Measurements from ENCODE around the gene GRHL3.

The GRHL3 gene

DNA sequence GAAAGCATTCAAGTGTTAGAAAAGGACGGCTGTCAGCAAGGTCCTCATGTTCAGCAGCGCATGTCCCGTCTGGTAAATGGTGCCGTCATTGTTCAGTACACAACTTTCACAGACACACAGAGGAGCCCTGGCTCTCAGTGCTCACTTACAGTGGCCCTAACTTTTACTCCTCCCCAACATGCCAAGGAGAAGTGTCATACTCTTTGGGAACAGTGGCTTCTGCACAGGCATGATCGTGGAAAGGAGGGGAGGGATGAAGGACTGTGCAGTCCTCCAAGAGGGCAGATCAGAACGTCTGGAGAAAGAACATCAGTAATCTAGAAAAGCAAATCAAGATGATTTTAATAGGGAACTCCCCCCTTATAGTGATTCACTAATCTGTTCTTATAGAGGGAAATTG is 3.8 kb upstream of the GRHL3 start:
- H3K4me3 ChIP-seq (ENCODE audit: low read depth, low read length) = no peak overlapping the region
- TF ChIP-seq, protein P1, sequence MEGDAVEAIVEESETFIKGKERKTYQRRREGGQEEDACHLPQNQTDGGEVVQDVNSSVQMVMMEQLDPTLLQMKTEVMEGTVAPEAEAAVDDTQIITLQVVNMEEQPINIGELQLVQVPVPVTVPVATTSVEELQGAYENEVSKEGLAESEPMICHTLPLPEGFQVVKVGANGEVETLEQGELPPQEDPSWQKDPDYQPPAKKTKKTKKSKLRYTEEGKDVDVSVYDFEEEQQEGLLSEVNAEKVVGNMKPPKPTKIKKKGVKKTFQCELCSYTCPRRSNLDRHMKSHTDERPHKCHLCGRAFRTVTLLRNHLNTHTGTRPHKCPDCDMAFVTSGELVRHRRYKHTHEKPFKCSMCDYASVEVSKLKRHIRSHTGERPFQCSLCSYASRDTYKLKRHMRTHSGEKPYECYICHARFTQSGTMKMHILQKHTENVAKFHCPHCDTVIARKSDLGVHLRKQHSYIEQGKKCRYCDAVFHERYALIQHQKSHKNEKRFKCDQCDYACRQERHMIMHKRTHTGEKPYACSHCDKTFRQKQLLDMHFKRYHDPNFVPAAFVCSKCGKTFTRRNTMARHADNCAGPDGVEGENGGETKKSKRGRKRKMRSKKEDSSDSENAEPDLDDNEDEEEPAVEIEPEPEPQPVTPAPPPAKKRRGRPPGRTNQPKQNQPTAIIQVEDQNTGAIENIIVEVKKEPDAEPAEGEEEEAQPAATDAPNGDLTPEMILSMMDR (IDR thresholded peaks at IDR 0.05; ENCODE audit: low read depth, low read length, missing control alignments) = no peak
- DNase-seq (ENCODE audit: low read depth) = no peak
- in situ Hi-C loops (cut with HindIII; ENCODE audit: low sequenced_read_pairs) = no loop called here

DNA sequence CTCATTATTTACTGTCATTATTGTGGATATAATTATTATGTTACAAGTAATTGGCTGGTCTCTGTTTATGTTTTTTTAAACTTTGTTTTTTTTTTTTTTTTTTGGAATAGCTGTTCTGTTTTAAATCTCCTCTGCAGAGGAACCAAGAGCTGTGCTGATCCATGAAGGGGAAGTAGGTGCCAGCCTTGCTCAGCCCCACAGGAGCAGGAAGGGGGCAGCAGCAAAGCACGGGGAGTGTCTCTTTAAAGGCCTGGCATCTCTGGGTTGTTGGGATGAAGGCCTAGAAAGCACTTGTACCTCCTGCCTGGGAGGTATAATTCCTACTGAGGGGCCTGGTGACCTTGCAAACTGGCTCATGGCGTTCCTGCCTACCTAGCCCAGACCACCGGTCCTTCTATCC is 2.5 kb upstream of the GRHL3 start:
- DNase-seq (ENCODE audit: low read depth) = no peak
- TF ChIP-seq, protein P1 (IDR thresholded peaks at IDR 0.05; ENCODE audit: low read depth, low read length, missing control alignments) = no peak
- in situ Hi-C loops (cut with HindIII; ENCODE audit: low sequenced_read_pairs) = no loop called here
- no peak overlapping the region for H3K4me3 ChIP-seq (ENCODE audit: low read depth, low read length)

DNA sequence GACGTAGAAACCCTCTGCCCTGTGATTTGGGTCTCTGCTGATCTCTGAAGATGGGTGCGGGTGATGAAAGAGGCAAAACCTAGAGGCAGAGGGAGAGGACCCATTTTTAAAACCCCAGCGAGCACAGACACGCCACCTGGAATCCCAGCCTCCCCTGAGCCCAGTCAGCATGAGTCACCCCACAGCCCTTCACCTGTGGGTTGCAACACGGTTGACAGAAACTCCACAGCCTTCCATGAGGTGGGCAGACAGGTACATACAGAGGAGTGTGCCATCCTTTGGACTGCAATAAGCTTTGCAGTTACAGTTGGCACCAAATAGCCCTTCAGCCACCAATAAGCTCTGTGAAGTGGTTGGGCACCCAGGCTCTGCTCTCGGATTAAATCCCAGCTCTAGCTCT is 2.1 kb upstream of the GRHL3 start:
- TF ChIP-seq, protein P1 (IDR thresholded peaks at IDR 0.05; ENCODE audit: low read depth, low read length, missing control alignments) = no peak
- in situ Hi-C loops (cut with HindIII; ENCODE audit: low sequenced_read_pairs) = no loop called here
- no peak overlapping the region for H3K4me3 ChIP-seq (ENCODE audit: low read depth, low read length)
- DNase-seq (ENCODE audit: low read depth) = no peak

DNA sequence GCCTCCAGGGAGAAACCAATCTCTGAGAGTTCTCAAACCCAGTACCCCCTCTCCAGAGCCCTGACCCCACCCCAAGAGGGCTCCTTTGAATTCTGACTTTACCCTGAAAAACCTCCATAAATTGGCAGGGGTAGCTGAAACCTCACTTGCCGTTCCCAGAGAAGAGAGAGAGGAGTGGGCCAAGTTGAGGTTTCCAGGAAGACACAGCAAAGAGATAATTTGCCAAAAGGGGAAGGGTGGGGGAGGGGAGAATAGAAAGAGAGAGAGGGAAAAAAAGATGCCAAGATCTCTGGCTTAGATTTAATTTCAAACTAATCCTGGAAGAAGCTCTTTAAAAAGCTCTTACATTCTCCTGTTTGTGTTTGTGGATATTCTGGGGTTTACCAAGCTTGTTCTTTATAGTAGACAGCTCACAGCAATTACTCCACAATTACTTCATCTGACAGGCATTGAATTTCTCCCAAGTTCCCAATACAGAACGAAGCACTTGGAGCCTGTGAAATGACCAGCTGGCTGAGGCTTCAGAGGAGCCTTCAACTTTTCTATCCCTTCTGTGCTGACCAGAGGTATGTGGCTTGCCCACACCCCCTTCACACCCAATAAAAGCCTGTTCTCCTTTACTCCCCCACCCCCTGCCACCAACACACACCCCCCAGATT is 1.1 kb upstream of the GRHL3 start:
- TF ChIP-seq, protein P1 (IDR thresholded peaks at IDR 0.05; ENCODE audit: low read depth, low read length, missing control alignments) = no peak
- H3K4me3 ChIP-seq (ENCODE audit: low read depth, low read length) = no peak overlapping the region
- DNase-seq (ENCODE audit: low read depth) = peak; percentile 76
- in situ Hi-C loops (cut with HindIII; ENCODE audit: low sequenced_read_pairs) = no loop called here

DNA sequence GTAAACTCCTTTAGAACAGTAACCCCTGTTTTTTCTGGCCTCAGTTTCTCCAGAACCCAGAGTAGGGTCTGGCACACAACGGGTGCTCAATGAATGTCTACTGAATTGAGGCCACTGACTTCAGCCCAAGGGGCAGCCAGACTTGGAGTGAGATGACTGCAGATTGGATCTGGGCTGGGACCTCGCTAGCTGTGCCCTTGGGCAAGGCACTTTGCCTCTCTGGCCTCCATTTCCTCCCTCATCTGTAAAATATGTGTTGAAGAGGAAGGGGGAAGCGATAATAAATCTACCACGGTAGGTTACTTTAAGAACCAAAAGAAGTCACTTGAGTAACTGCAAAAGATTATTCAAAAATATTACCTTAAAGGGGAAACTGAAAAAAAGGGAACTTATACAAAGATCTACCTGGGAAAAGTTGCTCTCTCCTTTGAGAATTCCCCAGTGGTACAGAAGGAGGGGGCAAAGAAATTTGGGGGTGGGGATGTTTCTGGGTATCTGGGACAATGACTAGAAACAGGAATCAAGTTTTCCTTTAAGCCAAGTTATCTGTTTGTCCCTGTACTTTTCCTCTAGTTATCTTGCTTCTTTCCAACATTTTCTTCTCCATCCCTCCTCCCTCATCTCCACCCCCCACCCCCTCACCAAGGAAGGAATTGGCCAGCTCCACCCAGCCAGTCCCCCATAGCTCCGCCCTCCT is 394 bp upstream of the GRHL3 start:
- no peak for DNase-seq (ENCODE audit: low read depth)
- TF ChIP-seq, protein P1 (IDR thresholded peaks at IDR 0.05; ENCODE audit: low read depth, low read length, missing control alignments) = no peak
- peak overlapping the region; percentile 31 for H3K4me3 ChIP-seq (ENCODE audit: low read depth, low read length)
- in situ Hi-C loops (cut with HindIII; ENCODE audit: low sequenced_read_pairs) = no loop called here

DNA sequence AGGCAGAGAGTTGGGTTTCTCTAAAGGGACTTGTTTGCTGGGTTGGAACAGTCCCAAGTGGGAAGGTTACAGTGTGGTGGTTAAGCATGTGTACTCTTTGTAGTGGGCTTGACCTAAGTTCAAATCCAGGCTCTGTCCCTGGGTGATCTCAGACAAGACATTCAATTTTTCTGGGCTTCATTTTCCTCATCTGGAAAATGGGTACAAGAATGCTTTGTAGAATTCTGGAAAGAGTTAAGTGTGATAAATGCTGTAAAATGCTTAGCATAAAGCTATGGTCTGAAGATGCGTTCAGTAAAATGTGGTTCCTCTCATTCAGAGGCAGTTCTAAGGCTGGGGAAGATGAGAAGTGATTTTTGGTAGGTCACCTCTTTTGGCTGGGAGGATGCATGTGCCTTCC is 805 bp downstream of the GRHL3 start:
- DNase-seq (ENCODE audit: low read depth) = no peak
- in situ Hi-C loops (cut with HindIII; ENCODE audit: low sequenced_read_pairs) = no loop called here
- peak overlapping the region; percentile 31 for H3K4me3 ChIP-seq (ENCODE audit: low read depth, low read length)
- TF ChIP-seq, protein P1 (IDR thresholded peaks at IDR 0.05; ENCODE audit: low read depth, low read length, missing control alignments) = no peak
